HepG2 (cell line): ENCODE data around the gene GRIK1.

Experiments used
- AHR ChIP-seq: IDR thresholded peaks from 2 replicates; pipeline ENCODE4 v1.6.1; 2018; ENCODE audit warnings: missing genetic modification reagents, missing compliant biosample characterization
- EZH2 ChIP-seq: conservative IDR thresholded peaks from 2 replicates; pipeline ENCODE4 v1.6.1; 2012; ENCODE audit warnings: mild to moderate bottlenecking, low read depth, low read length, moderate library complexity
- HCFC1 ChIP-seq: fragments of 150-350 bp; IDR thresholded peaks from 2 replicates; pipeline ENCODE4 v1.6.1; 2014; ENCODE audit warnings: low read depth, low read length
- SALL2 ChIP-seq: sonication (generic); formaldehyde crosslinking; IDR thresholded peaks from 2 replicates; pipeline ENCODE4 v1.8.1; 2023; ENCODE audit warnings: mild to moderate bottlenecking, missing genetic modification reagents, inconsistent platforms
- ZNF101 ChIP-seq: sonication (generic); formaldehyde crosslinking; IDR thresholded peaks from 2 replicates; pipeline ENCODE4 v1.4.0; 2020; ENCODE audit warnings: mild to moderate bottlenecking, low read depth, missing genetic modification reagents, borderline replicate concordance
- TF ChIP-seq, protein P1 (sequence below): sonication (generic); formaldehyde crosslinking; IDR thresholded peaks from 2 replicates; pipeline ENCODE4 v1.4.0; 2020; ENCODE audit warnings: missing genetic modification reagents

DNA sequence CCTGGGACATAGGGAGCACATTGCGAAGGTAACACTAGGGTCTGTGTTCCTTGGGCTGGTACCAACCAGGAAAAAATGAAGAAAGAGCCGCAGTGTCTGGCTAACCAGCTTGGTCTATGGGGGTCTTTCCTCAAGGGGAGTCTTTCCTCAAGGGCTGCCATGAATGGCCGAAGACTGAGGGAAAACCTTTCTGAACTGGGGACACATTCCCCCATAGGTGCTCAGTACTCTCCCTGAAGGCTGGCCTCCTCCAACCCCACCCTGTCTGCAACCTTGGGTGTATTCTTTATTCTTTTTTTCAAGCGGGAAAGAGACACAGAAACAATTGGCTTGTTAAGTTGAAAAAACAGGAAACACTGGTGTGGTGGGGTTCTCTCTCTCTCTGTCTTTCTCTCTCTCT lies 440.6 kb downstream of the GRIK1 start:
- TF ChIP-seq AHR (CRISPR knock-in tag) (no peak), HCFC1 (no peak), SALL2 (CRISPR knock-in tag) (no peak), ZNF101 (CRISPR knock-in tag) (no peak), EZH2 (no peak)
- TF ChIP-seq, protein P1, sequence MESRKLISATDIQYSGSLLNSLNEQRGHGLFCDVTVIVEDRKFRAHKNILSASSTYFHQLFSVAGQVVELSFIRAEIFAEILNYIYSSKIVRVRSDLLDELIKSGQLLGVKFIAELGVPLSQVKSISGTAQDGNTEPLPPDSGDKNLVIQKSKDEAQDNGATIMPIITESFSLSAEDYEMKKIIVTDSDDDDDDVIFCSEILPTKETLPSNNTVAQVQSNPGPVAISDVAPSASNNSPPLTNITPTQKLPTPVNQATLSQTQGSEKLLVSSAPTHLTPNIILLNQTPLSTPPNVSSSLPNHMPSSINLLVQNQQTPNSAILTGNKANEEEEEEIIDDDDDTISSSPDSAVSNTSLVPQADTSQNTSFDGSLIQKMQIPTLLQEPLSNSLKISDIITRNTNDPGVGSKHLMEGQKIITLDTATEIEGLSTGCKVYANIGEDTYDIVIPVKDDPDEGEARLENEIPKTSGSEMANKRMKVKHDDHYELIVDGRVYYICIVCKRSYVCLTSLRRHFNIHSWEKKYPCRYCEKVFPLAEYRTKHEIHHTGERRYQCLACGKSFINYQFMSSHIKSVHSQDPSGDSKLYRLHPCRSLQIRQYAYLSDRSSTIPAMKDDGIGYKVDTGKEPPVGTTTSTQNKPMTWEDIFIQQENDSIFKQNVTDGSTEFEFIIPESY (CRISPR knock-in tag): no peak
